MG63 (cell line): ENCODE results near the gene ZNF197. TPM values are rescaled to one million over a fixed set of nuclear protein-coding genes. Genes with fewer than 3 reads are reported as not detected.
"Not testable (repeated sequence)": the region's sequence is repeated elsewhere in the genome, so short reads cannot be mapped to it uniquely, and the experiment has no call there.

Experiments
- DNase-seq: peaks from one replicate; pipeline ENCODE4 v3.0.0-alpha.2; 2020
- H3K27me3 ChIP-seq: fragments of 250-450 bp; sonication (Bioruptor Pico); 2 replicates; pipeline ENCODE4 v1.5.1; 2020; ENCODE audit warnings: mild to moderate bottlenecking, moderate library complexity
- H3K36me3 ChIP-seq: fragments of 250-450 bp; sonication (Bioruptor Pico); 2 replicates; pipeline ENCODE4 v1.5.1; 2020; ENCODE audit warnings: mild to moderate bottlenecking, moderate library complexity
- H3K4me3 ChIP-seq: fragments of 250-450 bp; sonication (Bioruptor Pico); 2 replicates; pipeline ENCODE4 v1.5.1; 2020; ENCODE audit warnings: mild to moderate bottlenecking, moderate library complexity
- H3K9me3 ChIP-seq: fragments of 250-450 bp; sonication (Bioruptor Pico); 2 replicates; pipeline ENCODE4 v1.5.1; 2020; ENCODE audit warnings: mild to moderate bottlenecking, moderate library complexity
- total RNA-seq: library from RNA; depleted of rRNA; stranded (reverse); fragments of >200 nt; shearing (Covaris generic); gene quantifications from 2 replicates; pipeline ENCODE4 v1.2.3, GENCODE V29; 2014; ENCODE audit warnings: low replicate concordance; rRNA removed

ZNF197 gene
- 3.9 and 4.5 TPM in 2 replicates for total RNA-seq

GRCh38 chr3:44624749-44625480, at the start of gene ZNF197:
Gene ZNF197, plus strand, starts transcription at chr3:44625036. Its CDS starts 4,119 bp downstream, at chr3:44629155.
- no peaks in the 10 kb centered on the region for H3K27me3 ChIP-seq
- H3K9me3 ChIP-seq: no peaks in the 10 kb centered on the region
- peak; percentile 86 for DNase-seq
- peak within 1 kb of the TSS; percentile 68 for H3K4me3 ChIP-seq
- peaks cover under 1% of the 10 kb centered on the region for H3K36me3 ChIP-seq

GRCh38 chr3:44576613-44577012, 48.2 kb upstream of the ZNF197 start:
- H3K27me3 ChIP-seq: no peaks in the 10 kb centered on the region
- no peak overlapping the region for H3K4me3 ChIP-seq
- H3K9me3 ChIP-seq: no peaks in the 10 kb centered on the region; the same call in 1 of the 2 replicates
- DNase-seq: no peak
- H3K36me3 ChIP-seq: no peaks in the 10 kb centered on the region

- H3K9me3 ChIP-seq, H3K36me3 ChIP-seq, DNase-seq, H3K27me3 ChIP-seq, H3K4me3 ChIP-seq: not testable (repeated sequence)
Observed at GRCh38 chr3:44577354-44577952, 47.4 kb upstream of the ZNF197 start.

GRCh38 chr3:44578316-44578715, 46.5 kb upstream of the ZNF197 start:
- not testable (repeated sequence) for H3K27me3 ChIP-seq, DNase-seq, H3K9me3 ChIP-seq, H3K36me3 ChIP-seq, H3K4me3 ChIP-seq

GRCh38 chr3:44578924-44579515, 45.8 kb upstream of the ZNF197 start:
- DNase-seq: not testable (repeated sequence)

GRCh38 chr3:44579749-44580148, 45.1 kb upstream of the ZNF197 start:
- not testable (repeated sequence) for H3K36me3 ChIP-seq, H3K4me3 ChIP-seq, H3K27me3 ChIP-seq, DNase-seq, H3K9me3 ChIP-seq

More at GRCh38 chr3:44578924-44579515, 45.8 kb upstream of the ZNF197 start:
- not testable (repeated sequence) for H3K4me3 ChIP-seq, H3K27me3 ChIP-seq, H3K9me3 ChIP-seq, H3K36me3 ChIP-seq

- not testable (repeated sequence) for H3K36me3 ChIP-seq, H3K9me3 ChIP-seq, DNase-seq, H3K4me3 ChIP-seq, H3K27me3 ChIP-seq
Observed at GRCh38 chr3:44580971-44581370, 43.9 kb upstream of the ZNF197 start.

GRCh38 chr3:44584646-44585501, 40.0 kb upstream of the ZNF197 start, which contains the start of gene ZNF660:
Gene ZNF660, plus strand, starts transcription at chr3:44584964. Its CDS starts 9,230 bp downstream, at chr3:44594194.
- H3K27me3 ChIP-seq: no peaks in the 10 kb centered on the region
- DNase-seq: peak; percentile 30
- peak within 1 kb of the TSS; percentile 26 for H3K4me3 ChIP-seq
- H3K36me3 ChIP-seq: no peaks in the 10 kb centered on the region
- no peaks in the 10 kb centered on the region for H3K9me3 ChIP-seq

- no peaks in the 10 kb centered on the region for H3K36me3 ChIP-seq
- no peak for DNase-seq
- H3K9me3 ChIP-seq: no peaks in the 10 kb centered on the region
- no peaks in the 10 kb centered on the region for H3K27me3 ChIP-seq
- H3K4me3 ChIP-seq: no peak overlapping the region
Observed at GRCh38 chr3:44596621-44597020, 28.2 kb upstream of the ZNF197 start.

- no peak overlapping the region for H3K4me3 ChIP-seq
- DNase-seq: no peak
- H3K27me3 ChIP-seq: no peaks in the 10 kb centered on the region
- H3K36me3 ChIP-seq: no peaks in the 10 kb centered on the region
- H3K9me3 ChIP-seq: no peaks in the 10 kb centered on the region
Observed at GRCh38 chr3:44601749-44602148, 23.1 kb upstream of the ZNF197 start.

GRCh38 chr3:44612678-44613077, 12.2 kb upstream of the ZNF197 start:
- no peaks in the 10 kb centered on the region for H3K36me3 ChIP-seq
- H3K4me3 ChIP-seq: no peak overlapping the region
- H3K9me3 ChIP-seq: no peaks in the 10 kb centered on the region
- H3K27me3 ChIP-seq: no peaks in the 10 kb centered on the region
- no peak for DNase-seq

- Histone ChIP-seq H3K27me3 (no peaks in the 10 kb centered on the region), H3K9me3 (no peaks in the 10 kb centered on the region), H3K4me3 (no peak overlapping the region), H3K36me3 (peaks cover 8% of the 10 kb centered on the region)
- DNase-seq: no peak
Observed at GRCh38 chr3:44628716-44629115, 3.9 kb downstream of the ZNF197 start.

GRCh38 chr3:44632193-44632592, 7.4 kb downstream of the ZNF197 start:
- 0 out of 2 replicates have a peak, but pooled peaks cover 3% of the 10 kb centered on the region for H3K9me3 ChIP-seq
- DNase-seq: no peak
- H3K4me3 ChIP-seq: no peak overlapping the region
- H3K36me3 ChIP-seq: peaks cover 23% of the 10 kb centered on the region
- no peaks in the 10 kb centered on the region for H3K27me3 ChIP-seq

GRCh38 chr3:44642337-44642736, 17.5 kb downstream of the ZNF197 start:
- Histone ChIP-seq H3K27me3 (no peaks in the 10 kb centered on the region), H3K36me3 (peaks cover 71% of the 10 kb centered on the region), H3K9me3 (peaks cover 14% of the 10 kb centered on the region), H3K4me3 (no peak overlapping the region)
- no peak for DNase-seq

GRCh38 chr3:44643024-44643423, 18.2 kb downstream of the ZNF197 start:
- DNase-seq: no peak
- Histone ChIP-seq H3K27me3 (no peaks in the 10 kb centered on the region), H3K36me3 (peaks cover 64% of the 10 kb centered on the region), H3K4me3 (no peak overlapping the region), H3K9me3 (peaks cover 14% of the 10 kb centered on the region)

GRCh38 chr3:44647771-44648170, 22.9 kb downstream of the ZNF197 start:
- peaks cover 43% of the 10 kb centered on the region for H3K36me3 ChIP-seq
- no peaks in the 10 kb centered on the region for H3K27me3 ChIP-seq

More at GRCh38 chr3:44647771-44648170, 22.9 kb downstream of the ZNF197 start:
- Histone ChIP-seq H3K9me3 (peaks cover 9% of the 10 kb centered on the region), H3K4me3 (peak overlapping the region; percentile 86)
- no peak for DNase-seq
